GM21526 (cell line): Measurements from ENCODE around the gene SREBF1.

Experiments
- ATAC-seq: cut with Tn5 transposase; IDR thresholded peaks from one replicate; pipeline ENCODE4 v1.9.1; 2021; ENCODE audit warnings: moderate library complexity; ENCODE audit not compliant: unreplicated experiment, low FRiP score

SREBF1 gene

GRCh38 chr17:17826942-17827785, 9.6 kb downstream of the SREBF1 start:
- no peak for ATAC-seq

- ATAC-seq, result no peak
These were observed 10.5 kb downstream of the SREBF1 start for GRCh38 chr17:17826342-17826713.

- no peak for ATAC-seq
These were observed 11.8 kb downstream of the SREBF1 start for GRCh38 chr17:17824783-17825614.

- ATAC-seq, result no peak
These were observed 12.5 kb downstream of the SREBF1 start for GRCh38 chr17:17824119-17824782.

GRCh38 chr17:17823433-17824118, 13.2 kb downstream of the SREBF1 start:
- ATAC-seq, result peak; percentile 75

GRCh38 chr17:17822616-17823015, 14.2 kb downstream of the SREBF1 start:
- ATAC-seq, result no peak

- no peak for ATAC-seq
These were observed 14.6 kb downstream of the SREBF1 start for GRCh38 chr17:17822189-17822588.

- ATAC-seq, result no peak
These were observed 16.2 kb downstream of the SREBF1 start for GRCh38 chr17:17820463-17821158.

- no peak for ATAC-seq
These were observed 16.7 kb downstream of the SREBF1 start for GRCh38 chr17:17820046-17820445.

- no peak for ATAC-seq
These were observed 17.2 kb downstream of the SREBF1 start for GRCh38 chr17:17819561-17819995.

GRCh38 chr17:17819111-17819510, 17.7 kb downstream of the SREBF1 start:
- no peak for ATAC-seq

- ATAC-seq, result no peak
These were observed 18.7 kb downstream of the SREBF1 start for GRCh38 chr17:17818088-17818526.

- ATAC-seq, result no peak
These were observed 19.2 kb downstream of the SREBF1 start for GRCh38 chr17:17817552-17817947.

GRCh38 chr17:17816831-17817551, 19.8 kb downstream of the SREBF1 start:
- no peak for ATAC-seq

GRCh38 chr17:17816240-17816814, 20.5 kb downstream of the SREBF1 start:
- ATAC-seq, result no peak

- ATAC-seq, result no peak
These were observed 21.2 kb downstream of the SREBF1 start for GRCh38 chr17:17815436-17816200.

GRCh38 chr17:17815062-17815406, 21.8 kb downstream of the SREBF1 start:
- no peak for ATAC-seq
